Limb (tissue), 2 donors: ENCODE measurements around the gene PIGQ.

Source experiments
- DNase-seq, 2 donors: peaks; one replicate each; pipeline ENCODE4 v3.0.0-alpha.2; 2016; ENCODE audit errors: extremely low spot score in 2 of 2

The PIGQ gene

DNA sequence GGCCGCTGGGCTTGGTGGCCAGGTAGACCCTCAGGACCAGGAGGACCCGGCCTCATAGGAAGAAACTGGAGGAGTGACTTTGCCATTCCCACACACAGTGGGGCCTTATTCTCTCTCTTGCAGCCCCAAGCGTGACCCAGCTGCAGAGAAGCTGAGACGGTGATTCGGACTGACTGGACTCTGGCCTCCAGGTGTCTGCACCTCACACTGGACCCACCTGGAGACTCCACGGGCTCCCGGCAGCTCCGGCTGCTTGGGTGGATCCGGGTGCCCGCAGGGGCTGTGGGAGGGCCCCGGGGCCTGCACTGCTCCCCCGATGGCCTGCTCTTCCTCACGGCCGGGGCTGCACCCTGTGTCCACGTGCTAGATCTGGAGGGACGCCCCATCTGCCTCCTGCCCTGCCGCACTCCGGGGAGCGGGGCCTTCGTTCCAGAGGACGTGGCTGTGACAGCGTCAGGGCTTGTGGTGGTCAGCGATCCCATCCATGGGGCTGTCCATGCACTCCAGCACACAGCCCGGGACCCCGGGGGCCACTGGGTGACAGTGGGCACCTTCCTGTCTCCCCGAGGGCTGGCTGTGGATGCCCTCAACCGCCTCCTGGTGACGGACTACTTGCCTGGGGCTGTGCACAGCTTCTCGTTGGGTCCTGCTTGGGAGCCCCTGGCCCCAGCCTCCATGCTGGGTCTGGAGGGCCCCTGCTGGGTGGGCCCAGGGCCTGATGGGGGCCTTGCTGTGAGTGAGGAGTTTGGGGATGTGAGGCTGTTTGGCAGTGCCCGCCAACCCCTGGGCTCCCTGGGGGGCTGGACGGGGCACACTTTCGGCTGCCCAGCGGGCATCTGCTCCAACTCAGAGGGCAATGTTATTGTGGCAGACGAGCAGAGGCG lies 2.2 kb upstream of the PIGQ start:
- DNase-seq = no peak

DNA sequence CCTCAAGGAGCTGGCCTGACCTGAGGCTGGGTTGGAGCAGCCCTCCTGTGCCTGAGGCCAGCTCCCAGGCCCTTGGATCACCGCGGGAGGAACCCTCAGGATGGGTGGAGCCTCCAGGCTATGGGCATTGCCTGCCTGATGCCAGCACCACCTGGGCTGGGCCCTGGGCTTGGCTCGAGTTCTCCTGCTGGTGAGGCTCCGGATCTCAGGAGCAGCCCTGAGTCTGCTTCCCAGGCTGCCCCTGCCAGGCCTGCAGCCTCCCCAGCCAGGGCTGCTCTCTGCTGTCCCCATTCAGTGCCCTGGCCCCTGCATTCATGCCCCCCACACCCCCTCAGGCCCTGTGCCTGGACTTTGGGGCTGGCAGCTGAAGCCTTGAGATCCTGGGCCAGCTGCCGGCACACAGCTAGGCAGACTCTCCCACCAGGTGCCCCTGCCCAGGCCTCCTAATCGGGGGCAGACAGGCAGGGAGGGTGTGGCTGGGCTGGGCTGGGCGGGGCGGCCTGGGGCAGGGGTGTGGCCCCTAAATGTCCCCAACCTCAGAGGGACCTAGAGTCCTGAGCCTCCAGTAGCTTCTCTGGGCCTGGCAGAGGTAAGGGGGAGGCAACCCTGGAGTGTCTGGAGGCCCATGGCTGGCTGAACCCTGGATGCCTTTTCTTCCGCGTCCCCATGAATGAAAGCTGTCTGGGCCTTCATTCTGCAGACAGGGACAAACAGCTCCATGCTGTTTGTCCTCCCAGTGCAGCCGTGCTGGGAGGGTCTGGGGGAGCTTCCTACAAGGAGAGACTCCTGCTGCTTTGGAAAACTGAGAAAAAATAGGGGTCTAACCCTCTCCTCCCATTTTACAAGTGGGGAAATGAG lies 1.1 kb upstream of the PIGQ start:
- no peak for DNase-seq

DNA sequence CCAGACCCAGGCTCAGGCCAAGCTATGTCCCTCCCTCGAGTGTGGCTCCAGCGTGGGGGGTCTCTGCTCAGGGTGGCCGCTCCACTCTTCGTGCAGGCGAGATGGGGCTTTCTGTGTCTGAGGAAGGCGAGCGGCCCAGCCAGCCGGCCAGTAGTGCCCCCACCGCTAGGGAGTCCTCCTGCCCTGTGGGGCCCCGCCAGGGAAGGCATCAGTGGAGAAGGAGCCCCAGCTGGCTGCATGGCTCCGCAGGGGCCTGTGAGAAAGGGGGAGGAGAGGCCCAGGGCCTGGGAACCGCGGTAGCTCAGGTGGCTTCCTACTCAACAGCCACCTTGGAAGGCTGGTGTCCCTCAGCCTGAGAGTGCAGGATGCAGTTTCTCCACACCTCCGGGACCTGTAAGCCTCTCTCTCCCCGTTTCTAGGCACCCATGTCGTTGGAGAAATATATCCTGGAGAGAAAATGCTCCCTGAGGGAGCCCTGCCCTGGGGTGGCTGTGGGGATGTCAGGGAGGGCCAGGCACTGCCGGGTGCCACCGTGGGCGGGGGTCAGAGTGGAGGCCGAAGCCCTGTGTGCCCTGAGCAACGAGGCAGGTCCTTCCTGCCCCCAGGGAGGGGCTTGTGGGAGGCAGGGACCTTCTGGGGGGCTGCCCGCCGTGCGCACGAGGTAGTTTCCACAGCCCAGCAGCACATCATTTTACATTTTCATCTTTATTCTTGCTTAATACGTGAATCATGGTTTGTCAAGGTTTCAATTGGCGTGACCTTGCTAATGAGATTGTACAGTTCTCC lies 3.3 kb downstream of the PIGQ start:
- DNase-seq = no peak

DNA sequence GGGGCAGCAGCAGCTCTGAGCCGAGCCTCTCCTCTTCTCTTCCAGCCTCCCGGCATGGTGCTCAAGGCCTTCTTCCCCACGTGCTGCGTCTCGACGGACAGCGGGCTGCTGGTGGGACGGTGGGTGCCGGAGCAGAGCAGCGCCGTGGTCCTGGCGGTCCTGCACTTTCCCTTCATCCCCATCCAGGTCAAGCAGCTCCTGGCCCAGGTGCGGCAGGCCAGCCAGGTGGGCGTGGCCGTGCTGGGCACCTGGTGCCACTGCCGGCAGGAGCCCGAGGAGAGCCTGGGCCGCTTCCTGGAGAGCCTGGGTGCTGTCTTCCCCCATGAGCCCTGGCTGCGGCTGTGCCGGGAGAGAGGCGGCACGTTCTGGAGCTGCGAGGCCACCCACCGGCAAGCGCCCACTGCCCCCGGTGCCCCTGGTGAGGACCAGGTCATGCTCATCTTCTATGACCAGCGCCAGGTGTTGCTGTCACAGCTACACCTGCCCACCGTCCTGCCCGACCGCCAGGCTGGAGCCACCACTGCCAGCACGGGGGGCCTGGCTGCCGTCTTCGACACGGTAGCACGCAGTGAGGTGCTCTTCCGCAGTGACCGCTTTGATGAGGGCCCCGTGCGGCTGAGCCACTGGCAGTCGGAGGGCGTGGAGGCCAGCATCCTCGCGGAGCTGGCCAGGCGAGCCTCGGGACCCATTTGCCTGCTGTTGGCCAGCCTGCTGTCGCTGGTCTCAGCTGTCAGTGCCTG lies 4.4 kb downstream of the PIGQ start:
- DNase-seq = no peak

DNA sequence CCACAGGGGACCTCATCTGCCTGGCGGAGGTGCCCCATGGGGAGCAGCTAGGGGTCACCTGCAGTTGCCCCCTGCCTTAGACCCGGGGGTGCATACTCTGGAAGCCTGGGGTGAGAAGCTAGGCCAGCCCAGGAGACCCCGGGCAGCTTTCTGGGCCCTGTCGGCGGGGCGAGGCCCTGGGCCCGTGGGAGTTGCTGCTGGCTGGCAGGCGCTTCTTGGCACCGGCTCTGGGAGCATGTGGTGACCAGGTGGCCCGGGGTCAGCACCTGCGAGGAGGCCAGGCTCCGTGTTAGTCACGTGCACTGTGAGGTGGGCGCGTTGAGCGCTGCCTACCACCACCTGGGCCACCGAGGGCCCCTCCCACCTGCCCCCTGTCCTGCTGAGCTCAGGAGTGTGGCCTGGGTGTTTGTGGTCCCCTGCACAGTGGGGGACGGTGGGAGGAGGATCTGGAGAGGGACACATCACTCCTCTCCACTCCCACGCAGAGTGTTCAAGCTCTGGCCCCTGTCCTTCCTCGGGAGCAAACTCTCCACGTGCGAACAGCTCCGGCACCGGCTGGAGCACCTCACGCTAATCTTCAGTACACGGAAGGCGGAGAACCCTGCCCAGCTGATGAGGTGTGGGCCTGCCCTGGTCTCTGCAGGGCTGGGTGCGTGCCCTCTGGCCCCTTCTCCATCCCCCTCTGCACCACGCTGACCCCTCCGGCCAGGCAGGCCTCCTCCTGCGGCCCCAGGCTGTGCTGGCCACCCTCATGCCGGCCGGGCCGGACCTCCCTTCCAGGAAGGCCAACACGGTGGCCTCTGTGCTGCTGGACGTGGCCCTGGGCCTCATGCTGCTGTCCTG lies 5.8 kb downstream of the PIGQ start:
- no peak for DNase-seq

DNA sequence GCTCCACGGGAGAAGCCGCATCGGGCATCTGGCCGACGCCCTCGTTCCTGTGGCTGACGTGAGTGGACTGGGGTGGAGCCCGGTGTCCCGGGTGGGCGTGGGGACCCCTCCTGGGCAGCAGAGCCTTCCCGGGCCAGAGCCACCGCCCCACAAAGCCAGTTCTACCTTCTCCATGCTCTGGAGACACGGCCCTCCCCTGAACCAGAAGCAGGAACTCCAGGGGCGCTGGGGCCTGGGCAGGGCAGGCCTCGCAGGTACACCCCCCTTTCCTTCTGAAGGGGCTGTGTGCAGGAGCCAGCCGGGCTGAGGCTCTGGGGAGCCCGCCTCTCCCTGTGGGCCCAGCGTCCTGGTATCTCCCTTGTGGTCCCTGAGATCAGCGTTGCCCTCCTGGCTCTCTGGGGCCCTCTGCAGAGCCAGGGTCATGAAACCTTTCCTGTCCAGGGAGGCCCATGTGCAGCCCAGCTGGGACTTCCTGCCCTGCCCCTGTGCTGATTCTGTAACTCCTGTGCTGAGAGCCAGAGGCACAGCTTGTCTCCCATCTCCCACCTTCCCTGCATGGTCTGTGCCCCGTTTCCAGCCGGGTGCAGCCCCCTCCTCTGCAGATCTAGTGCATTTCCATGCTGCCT lies 6.5 kb downstream of the PIGQ start:
- no peak for DNase-seq

DNA sequence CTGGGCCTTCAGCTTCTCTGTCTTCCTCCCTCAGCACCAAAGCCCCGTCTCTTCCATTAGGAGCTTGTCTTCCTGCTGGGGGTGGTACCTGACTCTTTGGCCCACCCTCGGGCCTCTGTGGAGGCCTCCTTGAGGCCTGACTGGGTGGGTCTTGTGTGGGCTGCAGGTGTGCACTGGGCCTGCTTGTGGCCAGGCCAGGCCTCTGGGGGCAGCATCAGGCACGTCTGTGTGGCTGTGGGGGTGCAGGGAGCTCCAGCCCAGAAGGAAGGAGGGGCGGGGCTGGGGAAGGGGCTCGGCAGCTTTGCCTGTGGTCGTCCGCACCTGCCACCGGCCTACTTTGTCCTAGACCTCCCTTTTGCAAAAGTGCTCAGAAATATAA lies 7.0 kb downstream of the PIGQ start:
- DNase-seq = no peak

DNA sequence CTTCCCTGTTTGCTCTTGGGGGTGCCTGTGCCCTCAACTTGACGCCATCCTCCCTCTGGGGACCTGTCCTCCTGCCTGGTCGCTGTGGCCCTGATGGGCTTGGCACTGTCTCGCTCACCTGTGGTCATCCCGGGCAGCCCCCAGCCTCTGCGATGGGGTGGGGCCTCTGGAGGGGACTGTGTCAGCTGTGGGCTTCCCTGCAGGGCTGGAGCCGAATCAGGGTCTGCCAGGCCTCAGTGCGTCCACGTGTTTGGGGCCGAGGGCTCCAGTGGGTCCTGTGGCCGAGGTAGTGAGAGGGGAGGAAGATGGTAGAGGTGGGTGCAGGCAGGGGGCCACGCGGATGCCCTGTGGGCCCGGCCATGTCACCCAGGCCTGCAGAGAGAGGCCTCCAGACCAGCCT lies 8.0 kb downstream of the PIGQ start:
- DNase-seq = no peak

DNA sequence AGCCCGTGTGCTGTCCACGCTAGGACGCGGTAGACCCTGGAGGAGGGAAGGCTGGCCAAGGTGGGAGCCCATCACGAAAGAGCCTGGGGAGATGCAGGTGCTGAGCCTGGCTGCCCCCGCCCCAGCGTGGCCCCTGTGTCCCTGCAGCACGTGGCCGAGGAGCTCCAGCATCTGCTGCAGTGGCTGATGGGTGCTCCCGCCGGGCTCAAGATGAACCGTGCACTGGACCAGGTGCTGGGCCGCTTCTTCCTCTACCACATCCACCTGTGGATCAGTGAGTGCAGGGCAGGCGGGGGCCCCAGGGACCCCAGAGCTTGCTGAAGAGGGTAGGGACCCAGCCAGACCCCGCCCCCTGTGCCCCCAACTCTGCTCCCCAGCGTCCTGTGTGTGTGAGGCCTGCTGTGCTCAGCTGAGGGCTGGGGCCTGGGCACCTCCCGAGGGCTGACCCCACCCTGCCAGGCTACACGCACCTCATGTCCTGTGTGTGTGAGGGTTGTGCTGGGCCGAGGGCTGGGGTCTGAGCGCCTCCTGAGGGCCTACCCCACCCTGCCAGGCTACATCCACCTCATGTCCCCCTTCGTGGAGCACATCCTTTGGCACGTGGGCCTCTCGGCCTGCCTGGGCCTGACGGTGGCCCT lies 8.6 kb downstream of the PIGQ start:
- DNase-seq = no peak

DNA sequence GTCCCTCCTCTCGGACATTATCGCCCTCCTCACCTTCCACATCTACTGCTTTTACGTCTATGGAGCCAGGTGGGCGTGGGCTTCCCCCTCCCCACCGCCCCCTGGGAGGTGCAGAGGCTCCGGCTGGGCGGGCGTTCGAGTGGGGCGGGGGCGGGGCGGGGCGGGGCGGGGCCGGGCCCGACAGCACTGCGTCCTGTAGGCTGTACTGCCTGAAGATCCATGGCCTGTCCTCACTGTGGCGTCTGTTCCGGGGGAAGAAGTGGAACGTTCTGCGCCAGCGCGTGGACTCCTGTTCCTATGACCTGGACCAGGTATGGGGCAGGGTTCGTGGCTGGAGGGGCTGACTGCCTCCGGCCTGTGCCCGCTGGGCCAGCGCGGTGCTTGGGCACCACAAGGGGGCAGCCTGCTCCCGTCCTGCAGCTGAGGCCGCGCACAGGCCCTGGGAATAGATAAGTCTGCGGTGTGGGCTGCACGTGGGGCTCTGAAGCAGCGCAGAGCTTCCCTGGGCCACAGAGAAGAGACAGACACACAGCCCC lies 9.2 kb downstream of the PIGQ start:
- peak in 1 of 2 donors; percentile 31 for DNase-seq

DNA sequence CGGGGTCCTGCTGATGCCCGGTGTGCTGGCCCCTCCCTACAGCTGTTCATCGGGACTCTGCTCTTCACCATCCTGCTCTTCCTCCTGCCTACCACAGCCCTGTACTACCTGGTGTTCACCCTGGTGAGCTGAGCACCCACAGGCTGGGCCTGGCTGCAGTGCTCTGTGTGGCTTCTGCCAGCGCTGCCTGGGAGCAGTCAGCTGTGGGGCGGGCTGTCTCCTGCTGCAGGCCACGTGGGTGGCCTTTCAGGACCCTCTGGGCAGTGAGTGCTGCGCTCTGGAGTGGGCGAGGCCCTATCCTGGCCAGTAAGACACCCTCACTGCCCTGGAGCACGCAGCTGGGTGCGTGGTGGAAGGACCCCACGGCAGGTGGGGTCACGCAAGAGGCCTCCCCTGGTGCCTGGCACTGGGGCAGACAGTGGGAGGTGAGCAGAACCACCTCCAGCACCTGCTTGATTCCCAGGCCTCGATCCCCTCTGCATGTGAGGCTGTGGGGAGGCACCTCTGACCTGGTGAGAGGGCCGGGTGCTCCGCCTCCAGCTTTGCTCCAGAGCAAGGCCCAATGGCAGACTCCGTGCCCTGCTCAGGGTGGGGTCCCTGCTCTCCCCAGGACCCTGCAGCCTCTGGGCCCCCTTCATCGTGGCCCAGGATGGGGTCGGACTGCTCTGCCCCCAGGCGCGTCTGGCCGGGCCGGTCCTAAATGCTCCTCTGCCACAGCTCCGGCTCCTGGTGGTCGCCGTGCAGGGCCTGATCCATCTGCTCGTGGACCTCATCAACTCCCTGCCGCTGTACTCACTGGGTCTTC lies 10.6 kb downstream of the PIGQ start:
- no peak for DNase-seq

DNA sequence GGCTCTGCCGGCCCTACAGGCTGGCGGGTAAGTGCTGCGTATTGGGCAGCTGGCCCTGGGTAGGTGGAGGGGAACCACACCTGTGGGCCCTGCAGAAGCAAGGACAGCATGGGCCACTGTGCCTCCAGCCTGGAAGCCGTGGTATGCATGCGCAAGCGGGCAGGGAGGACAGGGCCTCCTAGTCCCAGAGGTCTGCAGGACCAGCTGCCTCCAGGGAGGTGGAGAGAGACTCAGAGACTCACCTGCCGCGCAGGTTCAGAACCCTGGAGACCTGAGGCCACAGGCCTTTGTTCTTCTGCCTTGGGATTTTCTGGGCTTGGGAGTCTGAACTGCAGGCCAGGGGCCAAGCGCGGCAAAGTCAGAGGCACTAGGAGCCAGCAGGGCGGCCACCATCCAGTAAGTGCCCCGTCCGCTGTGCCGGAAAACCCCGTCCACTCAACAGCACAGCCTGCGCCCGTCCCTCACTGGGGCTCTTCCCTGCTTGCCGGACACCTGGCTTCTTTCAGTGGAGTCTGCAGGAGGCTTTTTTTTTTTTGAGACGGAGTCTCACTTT lies 11.3 kb downstream of the PIGQ start:
- no peak for DNase-seq

DNA sequence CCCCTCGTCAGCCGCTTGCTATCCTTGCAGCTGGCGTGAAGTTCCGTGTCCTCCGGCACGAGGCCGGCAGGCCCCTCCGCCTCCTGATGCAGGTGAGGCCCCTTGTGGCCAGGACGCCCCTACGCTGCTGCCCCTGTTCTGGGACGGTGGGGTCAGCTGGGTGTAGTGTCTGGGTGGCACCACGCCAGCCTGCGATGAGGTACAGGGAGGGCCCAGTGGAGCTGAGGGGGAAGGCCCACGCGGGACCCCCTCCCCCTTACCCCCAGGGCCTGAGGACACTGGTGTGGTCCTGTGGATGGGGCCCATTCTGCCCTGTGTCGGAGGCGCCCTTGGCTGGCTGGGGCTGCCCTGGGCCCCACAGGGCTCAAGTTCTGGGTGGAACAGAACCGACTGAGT lies 12.4 kb downstream of the PIGQ start:
- no peak for DNase-seq

DNA sequence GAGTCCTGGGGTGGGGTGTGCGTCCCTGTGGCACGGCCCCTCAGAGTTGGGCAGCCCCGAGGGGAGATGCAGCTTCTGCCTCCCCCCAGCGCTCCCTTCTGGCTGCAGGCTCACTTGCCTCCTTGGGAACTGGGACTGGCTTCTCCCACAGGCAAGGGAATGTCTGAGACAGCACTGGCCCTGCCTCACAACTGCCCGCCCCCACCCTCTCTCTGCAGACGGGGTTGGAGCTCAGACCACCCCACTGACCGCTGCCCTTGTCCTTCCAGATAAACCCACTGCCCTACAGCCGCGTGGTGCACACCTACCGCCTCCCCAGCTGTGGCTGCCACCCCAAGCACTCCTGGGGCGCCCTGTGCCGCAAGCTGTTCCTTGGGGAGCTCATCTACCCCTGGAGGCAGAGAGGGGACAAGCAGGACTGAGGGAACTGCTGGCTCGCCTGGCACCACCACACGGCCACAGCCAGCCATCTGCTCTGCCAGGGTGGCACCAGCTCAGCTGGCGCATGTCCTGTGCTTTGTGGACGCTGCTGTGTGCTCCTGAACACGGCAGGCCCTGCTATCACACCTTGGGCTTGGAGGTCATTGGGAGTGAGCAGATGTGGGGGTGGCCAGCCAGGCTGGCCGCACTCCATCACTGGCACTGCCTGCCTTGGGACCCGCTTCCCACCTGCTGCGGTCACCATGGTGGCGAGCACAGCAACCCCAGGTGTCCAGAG lies 13.0 kb downstream of the PIGQ start:
- DNase-seq = no peak

DNA sequence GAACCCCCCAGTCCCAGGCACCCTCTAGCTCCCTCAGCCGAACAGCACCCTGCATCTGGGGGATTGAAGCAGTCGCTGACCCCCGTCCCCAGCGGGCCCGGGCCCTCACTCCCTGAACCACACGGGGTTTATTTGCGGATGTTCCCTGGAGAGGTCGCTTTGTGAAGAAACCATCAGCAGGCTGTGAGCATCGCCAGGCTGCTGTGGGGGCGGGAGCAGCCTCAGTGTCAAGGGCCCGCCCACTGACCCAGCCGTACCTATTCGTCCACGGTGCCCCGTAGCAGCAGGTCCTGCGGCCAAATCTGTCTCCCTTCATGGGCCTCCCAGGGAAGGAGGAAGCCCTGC lies 13.7 kb downstream of the PIGQ start:
- DNase-seq = no peak

DNA sequence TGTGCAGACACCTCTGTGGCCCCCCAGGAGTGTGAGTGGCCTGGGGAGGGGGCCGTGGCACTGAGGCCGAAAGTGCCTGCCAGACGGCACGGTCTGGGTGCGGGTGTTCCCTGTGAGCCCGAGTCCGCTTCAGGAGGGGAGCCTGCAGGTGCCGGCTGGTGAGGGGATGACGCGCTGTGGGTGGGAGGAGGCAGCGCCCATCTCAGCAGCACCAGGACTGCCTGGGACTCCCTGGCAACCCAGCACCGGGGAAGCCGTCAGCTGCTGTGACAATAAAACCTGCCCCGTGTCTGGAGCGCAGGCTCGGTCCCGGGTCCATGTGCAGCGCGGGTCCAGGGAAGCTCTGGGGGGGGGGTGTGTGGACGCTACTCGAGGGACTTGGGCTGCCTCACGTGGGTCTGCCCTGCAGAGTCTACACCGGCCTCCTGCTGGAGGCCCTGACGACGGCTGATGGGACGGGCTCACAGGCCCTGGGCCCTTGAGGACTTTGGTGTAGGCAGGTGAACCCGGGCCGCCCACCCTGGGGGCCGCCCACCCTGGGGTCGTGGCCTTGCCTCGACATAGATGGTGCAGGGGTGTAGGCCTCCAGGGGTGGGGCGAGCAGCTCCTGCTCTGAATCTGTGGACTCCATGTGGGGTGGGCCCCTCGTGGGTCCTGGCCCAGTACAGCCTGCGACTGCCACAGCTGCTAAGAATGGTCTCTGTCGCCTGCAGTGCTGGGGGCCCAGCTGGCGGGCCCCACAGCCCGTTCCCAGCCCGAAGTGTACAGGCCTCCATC lies 14.2 kb downstream of the PIGQ start:
- DNase-seq = no peak

DNA sequence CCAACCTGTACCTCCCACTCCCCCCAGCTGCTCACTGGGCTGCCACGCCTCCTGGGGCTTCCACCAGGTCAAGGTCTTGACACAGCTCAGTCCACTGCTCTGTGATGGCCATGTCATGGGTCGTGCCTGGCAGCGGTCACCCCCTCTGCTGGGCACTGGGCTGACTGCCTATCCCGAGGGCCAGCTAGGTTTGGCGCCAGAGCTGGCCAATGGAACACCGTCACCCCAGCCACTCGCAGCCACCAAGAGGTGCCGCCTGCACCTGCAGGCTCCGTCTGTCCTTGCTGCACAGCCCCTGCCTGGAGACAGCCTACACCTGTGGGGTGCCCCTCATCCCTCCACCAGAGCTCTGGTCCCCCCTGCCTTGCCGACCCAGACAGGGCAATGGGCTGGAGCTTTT lies 15.6 kb downstream of the PIGQ start:
- DNase-seq = no peak
